Activated T-cell treated with anti-CD3 and anti-CD28 coated beads for 24 hours (primary cell): ENCODE results near the gene ZBTB18.

ENCODE experiments used
- DNase-seq: peaks from one replicate; pipeline ENCODE4 v3.0.0-alpha.2; 2020; ENCODE audit warnings: low read depth

ZBTB18 gene

GRCh38 chr1:244090645-244091044 is 39.6 kb downstream of the ZBTB18 start:
- DNase-seq = no peak

- DNase-seq = no peak
Measured at GRCh38 chr1:244092293-244092963, 41.3 kb downstream of the ZBTB18 start.

DNA sequence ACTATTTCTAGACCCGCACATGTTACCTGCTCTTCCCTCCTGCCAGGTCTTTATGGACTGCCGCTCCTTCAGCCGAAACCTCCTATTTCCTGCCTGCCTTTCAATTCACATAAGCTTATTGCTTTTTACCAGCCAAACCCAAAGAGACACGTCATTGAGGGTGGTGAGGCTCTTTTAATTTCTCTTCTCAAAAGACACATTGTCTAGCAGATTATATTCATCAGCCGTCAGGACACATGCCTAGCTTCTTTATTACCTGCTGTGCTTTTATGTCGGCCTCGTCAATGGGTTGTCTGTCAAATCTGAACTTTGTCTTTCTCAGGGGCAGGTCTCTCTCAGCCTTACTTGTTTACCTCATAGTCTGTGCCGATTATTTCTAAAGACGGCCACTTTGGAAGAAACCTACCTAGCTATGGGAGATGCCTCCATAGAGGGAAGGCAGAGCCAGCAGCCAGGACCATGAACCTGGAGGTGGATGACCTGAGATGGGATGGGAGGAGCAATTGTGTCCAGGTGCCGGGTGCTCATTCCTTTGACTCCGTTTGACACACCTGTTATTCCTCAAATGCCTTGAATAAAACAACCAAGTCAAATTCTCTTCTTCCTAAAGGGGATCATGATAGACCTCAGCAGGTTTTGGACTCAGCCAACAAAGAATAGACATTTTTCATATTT is 42.0 kb downstream of the ZBTB18 start:
- no peak for DNase-seq

- no peak for DNase-seq
Measured at GRCh38 chr1:244094880-244095528, 43.9 kb downstream of the ZBTB18 start.

DNA sequence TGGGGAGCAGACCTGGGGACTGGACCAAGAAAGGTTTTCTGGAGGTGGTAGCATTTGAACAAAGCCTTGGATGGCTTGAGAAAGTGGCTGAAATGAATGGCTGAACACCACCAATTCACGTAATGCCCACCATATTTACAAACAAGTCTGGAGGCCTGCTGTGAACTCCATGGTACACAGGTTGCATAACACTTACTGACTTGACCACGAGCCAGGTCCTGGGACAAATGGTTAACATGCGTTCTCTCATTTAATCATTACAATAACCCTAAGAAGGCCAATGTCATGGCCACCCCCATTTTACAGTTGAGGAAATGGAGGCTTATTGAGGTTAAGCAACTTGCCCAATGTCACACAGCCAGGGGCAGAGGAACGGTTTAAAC is 44.4 kb downstream of the ZBTB18 start:
- no peak for DNase-seq

- no peak for DNase-seq
Measured at GRCh38 chr1:244096066-244096610, 45.1 kb downstream of the ZBTB18 start.

DNA sequence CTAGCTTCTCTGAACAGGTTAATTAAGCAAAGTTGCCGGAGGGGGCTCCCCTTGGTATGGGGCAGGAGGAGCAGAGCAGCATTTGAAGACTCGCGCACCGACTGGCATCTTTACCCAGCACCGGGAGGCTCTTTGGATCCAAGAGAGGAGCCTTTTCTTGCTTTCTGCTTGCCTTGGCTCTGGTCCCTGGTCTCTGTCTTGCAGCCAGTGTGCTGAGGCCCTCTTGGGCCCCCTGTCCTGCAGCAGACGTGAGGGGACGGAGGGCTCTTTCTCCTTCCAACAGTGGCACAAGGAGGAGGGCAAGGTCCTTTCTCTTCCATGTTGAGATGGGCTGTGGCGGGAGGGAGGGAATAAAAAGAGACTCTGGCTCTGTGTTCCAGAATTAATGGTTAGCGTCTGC is 45.6 kb downstream of the ZBTB18 start:
- no peak for DNase-seq

DNA sequence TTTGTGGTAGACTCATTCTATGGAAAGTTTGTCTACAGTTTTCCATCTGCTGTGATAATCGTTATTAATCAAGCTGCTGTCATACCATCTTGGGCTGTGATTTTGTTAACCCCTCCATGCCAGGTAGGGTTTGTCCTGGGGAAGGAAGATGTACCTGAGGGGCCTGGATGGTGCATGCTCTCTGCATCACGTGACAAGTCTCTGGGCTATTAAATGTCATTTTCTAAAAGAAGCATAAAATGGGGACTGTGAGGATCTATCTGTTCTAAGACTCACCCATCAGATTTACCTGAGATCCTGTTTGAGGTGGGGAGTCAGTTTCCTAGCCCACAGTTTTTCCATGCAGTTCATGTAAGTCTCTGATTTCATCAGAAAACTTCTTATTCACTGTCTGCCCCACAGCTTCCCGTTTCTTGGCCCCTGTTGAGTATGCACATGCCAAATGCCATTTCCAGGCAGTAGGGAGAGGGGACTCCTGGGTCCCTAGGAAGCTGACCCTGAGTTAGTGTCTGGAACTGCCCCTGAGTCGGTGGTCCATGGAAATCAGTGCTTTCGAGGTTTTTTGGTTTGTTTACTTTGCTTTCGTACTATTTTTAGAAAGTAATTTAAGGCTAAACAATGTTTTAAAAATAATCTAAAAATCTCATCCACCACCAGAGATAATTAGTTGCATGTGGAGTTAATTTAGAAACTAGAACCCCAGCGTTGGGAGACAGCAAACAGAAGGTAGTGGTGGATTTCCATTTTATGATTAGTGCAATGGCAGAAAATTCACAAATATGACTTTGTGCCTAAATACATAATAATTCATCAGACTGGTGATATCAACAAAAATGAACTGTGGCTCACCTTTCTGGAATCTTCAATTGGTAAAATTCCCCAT is 46.7 kb downstream of the ZBTB18 start:
- no peak for DNase-seq

DNA sequence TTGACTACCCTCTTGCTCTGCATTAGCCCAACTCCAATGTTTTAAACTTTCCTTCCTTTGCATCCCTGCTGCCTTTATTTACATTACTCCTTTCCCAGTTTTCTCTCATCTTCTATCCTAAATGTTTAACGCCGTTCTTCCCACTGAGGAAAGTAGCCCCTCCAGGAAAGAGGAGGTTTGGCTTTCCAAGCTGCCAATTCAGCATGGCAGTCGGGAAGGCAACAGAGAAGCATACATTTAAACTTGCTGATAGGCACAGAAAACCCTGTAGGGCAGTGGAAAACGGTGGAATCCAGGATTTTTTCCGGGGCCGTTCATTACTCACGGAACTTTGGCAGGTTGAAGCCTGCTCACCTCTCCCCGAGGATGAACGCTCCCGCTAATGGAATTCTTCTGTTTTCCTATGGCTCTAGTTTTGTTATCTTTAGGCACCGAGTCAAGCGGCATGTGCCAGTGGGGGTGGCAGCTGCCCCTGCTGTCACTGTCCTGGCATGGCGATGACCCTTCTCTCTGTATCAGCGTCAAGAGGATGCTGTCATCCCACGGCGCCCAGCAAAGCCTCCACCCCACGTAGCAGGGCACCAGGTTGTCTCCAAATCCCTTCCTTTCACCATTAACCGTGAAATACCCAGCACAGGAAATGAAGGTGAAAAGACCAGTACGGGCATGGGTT is 48.3 kb downstream of the ZBTB18 start:
- DNase-seq = no peak

DNA sequence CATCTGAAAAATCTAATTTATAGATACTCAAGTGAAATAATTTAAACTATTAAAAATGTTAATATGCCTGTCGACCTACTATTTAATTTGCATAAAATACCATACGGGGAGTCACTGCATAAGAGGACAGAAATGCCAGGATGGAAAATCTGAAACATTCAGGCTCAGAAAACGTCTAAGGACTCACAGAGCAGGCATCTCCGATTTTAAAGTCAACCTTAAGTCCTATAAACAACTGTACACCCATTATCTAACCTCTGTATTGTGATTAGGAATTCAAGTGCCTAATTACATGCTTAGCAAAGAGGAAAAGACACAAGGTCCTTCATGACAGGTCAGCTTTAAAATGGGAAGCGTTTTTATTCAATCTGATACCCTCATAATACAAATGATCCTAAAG is 49.2 kb downstream of the ZBTB18 start:
- no peak for DNase-seq

- no peak for DNase-seq
Measured at GRCh38 chr1:244100704-244101453, 49.8 kb downstream of the ZBTB18 start.

DNA sequence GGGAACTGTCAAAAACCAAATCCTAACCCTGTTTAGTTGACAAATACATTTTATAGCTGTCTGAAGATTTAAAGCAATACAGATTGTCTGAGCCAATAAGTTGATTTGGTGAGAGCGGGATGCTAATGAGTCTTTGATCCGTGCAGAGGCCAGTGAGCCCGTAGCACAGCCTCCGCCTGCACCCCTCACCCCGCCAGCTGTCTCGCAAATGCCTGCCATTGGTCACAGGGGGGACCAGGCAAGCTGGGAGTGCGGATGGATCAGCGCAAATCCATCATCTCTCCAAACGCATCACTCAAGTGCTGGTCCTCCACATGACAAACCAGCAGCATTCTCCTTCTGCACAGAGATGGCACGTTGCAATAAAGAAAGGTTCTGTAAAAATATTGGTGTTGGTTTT is 51.0 kb downstream of the ZBTB18 start:
- DNase-seq = no peak

GRCh38 chr1:244102468-244102867 is 51.4 kb downstream of the ZBTB18 start:
- no peak for DNase-seq

DNA sequence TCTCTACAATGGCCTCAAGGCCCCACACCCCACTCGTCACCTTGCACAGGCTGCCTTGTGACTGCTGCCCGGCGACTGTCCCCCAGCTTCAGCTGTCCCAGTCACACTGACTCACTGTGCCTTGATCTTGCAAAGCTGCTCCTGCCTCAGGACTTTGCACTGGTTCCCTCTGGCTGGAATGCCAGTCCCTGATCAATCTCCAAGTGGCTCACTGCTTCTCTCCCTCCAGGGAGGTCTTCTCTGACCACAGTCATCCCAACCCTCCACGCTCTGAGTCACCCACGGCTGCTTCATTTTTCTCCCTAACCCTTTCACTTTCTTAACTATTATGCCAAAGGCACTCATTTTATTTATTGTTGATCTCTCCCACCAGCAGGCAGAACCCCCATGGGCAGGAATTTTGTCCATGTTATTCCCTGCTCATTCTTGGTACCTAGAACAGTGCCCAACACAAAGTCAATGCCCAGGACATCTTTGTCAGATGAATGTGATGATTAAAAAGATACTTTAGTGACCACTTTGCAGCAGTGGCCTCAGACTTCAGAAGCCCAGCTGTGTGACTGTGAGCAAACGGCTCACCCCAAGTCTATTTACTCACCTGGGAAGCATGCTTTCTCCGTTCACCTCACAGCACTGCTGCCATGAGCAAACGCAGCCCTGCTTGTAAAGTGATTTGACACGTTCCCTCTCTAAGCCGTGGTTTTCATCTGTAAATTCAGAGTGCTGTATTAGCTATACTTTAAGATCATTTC is 53.4 kb downstream of the ZBTB18 start:
- no peak for DNase-seq

DNA sequence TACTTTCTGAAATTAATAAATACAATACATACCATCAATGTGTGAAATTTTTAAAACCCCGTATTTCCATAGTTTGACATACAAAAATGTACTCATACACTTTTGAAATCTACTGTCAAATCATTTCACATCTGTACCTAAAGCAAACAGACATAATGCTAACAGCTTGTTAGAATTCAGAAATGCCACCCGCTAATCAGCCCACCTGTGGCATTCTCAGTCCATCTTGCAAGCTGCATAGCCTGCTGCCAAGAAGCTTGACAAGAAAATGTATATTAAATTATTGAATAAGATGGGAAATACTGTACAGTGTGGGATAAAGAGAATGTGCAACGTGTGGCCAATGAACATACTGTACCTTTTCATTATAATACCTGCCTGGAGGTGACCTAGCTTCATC is 55.1 kb downstream of the ZBTB18 start:
- no peak for DNase-seq
